HG02973 (cell line): ENCODE data around the gene LRRC10B.

Source experiments
- ATAC-seq: cut with Tn5 transposase; IDR thresholded peaks from one replicate; pipeline ENCODE4 v1.9.1; 2021; ENCODE audit warnings: moderate library complexity; ENCODE audit not compliant: unreplicated experiment

LRRC10B gene

GRCh38 chr11:61486011-61486620 lies 22.4 kb upstream of the LRRC10B start:
- ATAC-seq = no peak

GRCh38 chr11:61486779-61487178 lies 21.8 kb upstream of the LRRC10B start:
- ATAC-seq = no peak

GRCh38 chr11:61487342-61488025 lies 21.1 kb upstream of the LRRC10B start:
- no peak for ATAC-seq

DNA sequence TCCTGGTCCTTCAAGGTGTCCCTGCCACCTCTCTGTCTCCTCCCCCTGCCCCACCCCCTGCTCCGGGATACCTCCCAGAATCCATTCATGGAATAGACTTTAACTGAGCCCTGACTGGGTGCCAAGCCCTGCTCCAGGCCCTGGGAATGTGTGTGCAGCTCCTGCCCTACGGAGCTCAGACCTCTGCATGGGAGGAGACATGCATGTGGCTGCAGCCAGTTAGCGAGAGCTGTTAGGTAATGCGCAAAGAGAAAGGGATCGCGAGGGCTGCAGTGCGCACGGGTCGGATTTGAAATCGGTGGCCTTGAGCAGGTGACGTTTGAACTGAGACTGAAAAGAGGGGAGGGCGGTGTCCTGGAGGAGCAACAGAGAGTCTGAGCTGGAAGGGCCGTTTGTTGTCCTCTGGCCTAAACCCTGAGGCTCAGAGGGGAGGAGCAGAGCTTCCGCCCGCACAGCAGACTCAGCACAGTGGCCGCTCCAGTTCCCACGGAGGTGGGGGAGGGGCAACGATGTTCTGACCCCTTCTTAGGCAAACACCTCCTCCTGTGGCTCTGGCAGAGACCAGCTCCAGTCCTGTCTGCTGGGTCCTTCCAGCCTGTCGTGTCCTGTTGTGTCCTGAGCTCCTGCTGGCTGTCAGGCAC lies 19.8 kb upstream of the LRRC10B start:
- no peak for ATAC-seq

DNA sequence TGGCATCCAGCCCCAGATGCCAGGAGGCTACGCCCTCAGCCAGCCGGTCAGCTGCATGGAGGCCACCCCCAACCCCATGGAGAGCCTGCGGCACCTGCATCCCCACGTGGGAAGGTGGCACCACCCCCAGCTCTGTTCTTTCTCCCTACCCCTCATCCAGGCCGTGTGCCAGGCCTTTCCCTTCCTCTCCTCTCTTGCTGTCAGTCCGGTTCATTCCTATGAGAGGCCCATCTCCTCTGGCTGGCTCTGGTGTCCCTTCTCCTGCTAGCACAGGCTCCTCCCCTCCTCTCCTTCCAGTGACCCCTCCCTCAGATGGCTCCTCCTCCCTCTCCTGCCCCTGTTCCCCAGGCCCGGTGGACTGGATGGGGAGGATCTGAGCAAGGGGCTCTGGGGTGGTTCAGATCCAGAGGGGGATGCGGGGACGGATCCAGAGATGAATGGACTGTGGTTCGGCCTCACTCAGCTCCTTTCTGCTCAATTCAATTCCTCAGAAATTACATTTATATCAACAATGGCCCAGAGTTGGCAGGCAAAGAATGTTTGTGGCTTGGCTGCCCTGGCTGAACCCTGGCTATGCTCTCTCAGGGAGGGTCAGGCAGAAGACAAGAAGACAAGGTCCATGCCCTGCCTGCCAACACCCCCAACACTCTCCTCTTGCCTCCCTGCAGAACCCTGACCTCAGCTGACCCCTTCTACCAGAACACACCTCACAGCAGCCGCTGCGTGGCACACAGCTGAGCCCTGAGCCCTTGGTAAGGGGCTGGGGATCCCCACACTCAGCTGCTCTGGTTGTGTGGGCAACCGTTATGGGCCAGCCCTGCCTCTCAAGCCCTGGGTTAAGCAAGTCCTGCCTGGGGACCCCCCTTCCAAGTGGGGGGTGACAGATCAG lies 18.5 kb upstream of the LRRC10B start:
- no peak for ATAC-seq

DNA sequence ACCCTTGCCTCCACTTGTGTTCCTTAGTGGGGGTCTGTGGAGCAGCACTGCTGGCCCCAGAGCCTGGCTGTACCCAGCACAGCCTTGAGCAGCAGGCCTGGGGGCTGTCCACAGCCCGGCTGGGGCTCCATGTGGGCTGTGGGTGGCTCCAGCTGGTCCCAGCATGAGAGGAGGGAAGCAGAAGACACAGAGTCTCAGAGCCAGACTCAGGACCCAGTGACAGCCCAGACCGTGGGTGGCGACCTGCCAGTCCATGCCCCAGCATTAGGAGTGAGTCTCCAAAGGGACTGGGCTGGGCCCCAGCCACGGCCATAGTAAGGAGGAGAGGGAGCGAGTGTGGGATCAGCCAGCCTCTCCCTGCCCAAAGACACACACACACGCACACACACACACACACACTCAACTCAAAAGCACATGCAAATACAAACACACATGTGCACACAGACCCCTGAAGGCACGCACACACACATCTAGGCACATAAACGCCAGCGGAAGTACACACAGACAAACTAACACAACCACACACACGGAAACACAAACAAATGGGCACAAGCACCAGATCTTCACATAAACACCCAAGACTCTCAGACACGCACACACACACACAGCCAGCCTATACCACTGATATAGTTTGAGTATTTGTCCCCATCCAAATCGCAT lies 16.7 kb upstream of the LRRC10B start:
- ATAC-seq = no peak

DNA sequence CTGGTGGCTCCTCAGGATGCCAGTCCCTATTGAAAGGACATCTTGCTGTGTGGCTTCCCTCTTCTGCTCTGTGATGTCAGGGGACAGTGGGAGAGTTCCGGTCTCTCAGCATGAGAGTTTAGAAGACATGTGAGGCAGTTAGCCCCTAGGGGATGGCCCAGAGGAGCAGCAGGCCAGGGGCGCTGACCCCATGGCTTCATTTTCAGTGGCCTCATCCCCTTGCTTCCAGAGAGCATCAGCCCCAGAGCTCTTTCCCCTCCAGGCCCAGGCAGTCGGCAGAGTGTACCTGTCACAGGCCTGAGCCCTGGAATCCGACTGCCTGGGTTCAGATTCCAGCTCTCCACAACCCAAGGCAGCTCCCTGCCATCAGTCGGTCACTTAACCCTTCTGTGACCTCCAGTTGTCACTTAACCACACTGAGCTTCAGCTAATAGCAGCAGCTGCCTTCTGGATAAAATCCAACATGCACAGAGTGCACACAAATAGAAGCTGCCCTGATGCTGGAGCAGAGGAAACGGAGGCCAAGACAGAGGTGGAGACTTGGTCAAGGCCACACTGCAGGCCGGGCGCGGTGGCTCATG lies 14.1 kb upstream of the LRRC10B start:
- ATAC-seq = no peak

DNA sequence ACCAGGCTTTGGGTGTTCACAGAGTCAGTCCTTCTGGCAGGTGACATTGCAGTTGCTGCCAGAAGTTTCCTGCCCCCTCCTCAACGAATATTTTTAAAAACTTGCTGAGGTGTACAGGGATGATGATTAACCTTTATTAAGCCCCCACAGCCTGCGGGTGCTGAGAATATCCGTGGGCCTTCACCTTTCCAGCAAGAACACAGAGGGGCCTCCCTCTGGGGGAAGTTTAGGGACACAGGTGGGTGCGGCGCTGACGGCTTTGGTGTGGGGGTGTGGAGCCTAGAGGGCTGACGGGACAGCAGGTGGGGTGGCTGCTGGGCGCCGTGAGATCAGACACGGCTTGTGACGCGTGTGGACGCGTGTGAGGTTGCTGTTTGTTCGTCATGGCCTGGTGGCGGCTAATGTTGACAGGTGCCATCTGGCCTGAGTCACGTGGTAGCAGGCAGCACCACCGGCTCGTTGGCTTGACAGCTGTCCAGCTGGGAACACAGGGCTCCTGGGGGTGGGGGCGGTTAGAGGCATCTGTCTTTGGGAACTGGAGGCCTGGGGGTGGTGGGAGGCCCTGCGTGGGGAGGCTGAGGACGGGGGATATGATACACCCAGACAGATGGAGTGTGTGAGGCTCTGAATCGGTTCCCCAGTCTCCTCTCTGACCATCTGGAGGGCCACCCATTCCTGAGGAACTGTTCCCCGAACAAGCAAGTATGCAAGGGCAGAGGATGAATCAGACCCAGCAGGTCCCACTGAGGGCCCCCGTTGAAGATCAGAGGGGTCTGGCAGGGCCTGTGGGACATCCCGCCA lies 12.5 kb upstream of the LRRC10B start:
- no peak for ATAC-seq

GRCh38 chr11:61496602-61497400 lies 11.7 kb upstream of the LRRC10B start:
- ATAC-seq = no peak

GRCh38 chr11:61497473-61497872 lies 11.1 kb upstream of the LRRC10B start:
- ATAC-seq = no peak

- ATAC-seq = no peak
These were observed 10.7 kb upstream of the LRRC10B start for GRCh38 chr11:61497876-61498275.

DNA sequence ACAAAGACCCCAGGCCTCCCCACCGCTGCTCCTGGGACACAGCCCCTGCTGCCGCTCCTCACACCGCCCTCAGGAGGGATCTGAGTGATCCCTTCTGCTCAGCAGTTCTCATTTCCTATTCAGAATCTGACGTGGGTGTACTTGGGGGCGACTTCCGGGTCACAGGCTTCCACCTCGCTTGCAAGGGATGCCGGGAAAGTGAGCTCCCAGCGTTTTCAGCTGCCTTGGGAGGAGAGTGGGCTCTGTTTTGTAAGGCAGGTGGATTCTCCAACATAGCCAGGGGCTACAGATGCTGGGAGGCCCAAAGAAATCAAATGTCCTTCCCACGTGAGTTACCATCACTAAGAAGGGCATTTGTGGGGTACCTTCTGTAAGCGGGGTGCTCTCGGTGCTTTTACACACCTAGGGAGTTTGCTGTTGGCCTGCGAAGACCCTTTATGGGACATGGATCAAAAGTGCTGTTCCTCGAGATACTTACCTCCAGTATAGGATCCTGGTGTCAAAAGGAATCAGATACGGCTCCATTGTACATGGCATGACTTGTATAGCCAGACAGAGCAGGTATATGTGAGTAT lies 9.7 kb upstream of the LRRC10B start:
- no peak for ATAC-seq

- no peak for ATAC-seq
These were observed 8.6 kb upstream of the LRRC10B start for GRCh38 chr11:61499816-61500491.

- no peak for ATAC-seq
These were observed 6.0 kb upstream of the LRRC10B start for GRCh38 chr11:61502522-61502921.

GRCh38 chr11:61503135-61503770 lies 5.3 kb upstream of the LRRC10B start:
- no peak for ATAC-seq

DNA sequence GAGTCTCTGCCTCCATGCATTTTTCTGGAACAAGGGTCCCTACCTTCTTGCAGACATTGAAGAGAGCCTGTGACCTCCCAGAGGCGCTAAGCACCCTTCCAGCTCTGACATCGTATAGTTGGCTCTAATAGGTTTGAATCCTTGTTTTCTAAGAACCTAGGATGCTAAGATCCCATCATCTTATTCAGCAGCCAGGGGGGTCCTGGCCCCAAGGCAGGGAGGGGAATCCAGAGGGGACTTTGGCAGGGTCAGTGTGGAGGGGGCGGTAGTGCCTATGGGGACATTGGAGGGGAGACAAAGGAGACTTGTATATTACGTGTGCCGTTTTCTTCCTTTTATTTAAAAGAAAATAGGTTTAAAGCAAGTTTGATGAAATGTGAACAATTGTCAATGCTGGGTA lies 3.4 kb upstream of the LRRC10B start:
- no peak for ATAC-seq

GRCh38 chr11:61505640-61506155 lies 2.9 kb upstream of the LRRC10B start:
- no peak for ATAC-seq
